Endodermal cell (in vitro differentiated cells): ENCODE results near the gene OR51D1. TPM values are rescaled to one million over a fixed set of nuclear protein-coding genes. Genes with fewer than 3 reads are reported as not detected.

Source experiments
- DNase-seq: peaks from one replicate; pipeline ENCODE4 v3.0.0-alpha.2; 2017
- H3K27ac ChIP-seq: 2 replicates; pipeline ENCODE4 v1.5.1; 2013; ENCODE audit warnings: mild to moderate bottlenecking, low read depth, low read length, moderate library complexity
- H3K27me3 ChIP-seq: 2 replicates; pipeline ENCODE4 v1.6.1; 2013; ENCODE audit warnings: mild to moderate bottlenecking, low read length, moderate library complexity; ENCODE audit not compliant: insufficient read depth, control insufficient read depth, poor library complexity, severe bottlenecking
- H3K36me3 ChIP-seq: 2 replicates; pipeline ENCODE4 v1.7.0; 2013; ENCODE audit warnings: mild to moderate bottlenecking, low read length, moderate library complexity; ENCODE audit not compliant: control insufficient read depth, insufficient read depth
- H3K4me1 ChIP-seq: one replicate; pipeline ENCODE4 v1.7.0; 2013; ENCODE audit warnings: low read length; ENCODE audit not compliant: control insufficient read depth, insufficient read depth
- H3K4me3 ChIP-seq: 2 replicates; pipeline ENCODE4 v1.5.1; 2013; ENCODE audit warnings: mild to moderate bottlenecking, low read length, moderate library complexity
- H3K9ac ChIP-seq: 2 replicates; pipeline ENCODE4 v1.6.1; 2013; ENCODE audit warnings: mild to moderate bottlenecking, low read length, moderate library complexity; ENCODE audit not compliant: poor library complexity, severe bottlenecking; ENCODE audit errors: extremely low read depth
- H3K9me3 ChIP-seq: 2 replicates; pipeline ENCODE4 v1.6.1; 2013; ENCODE audit warnings: mild to moderate bottlenecking, low read length, moderate library complexity; ENCODE audit not compliant: control insufficient read depth
- H3K27ac Mint-ChIP-seq: 2 replicates; pipeline ENCODE4 v1.8.0; 2020; ENCODE audit warnings: mixed read lengths
- H3K27me3 Mint-ChIP-seq: 2 replicates; pipeline ENCODE4 v1.8.0; 2021; ENCODE audit warnings: mild to moderate bottlenecking, mixed read lengths; ENCODE audit not compliant: insufficient read depth
- H3K36me3 Mint-ChIP-seq: 2 replicates; pipeline ENCODE4 v1.8.0; 2020; ENCODE audit warnings: low read depth, mixed read lengths
- H3K4me1 Mint-ChIP-seq: 2 replicates; pipeline ENCODE4 v1.8.0; 2020; ENCODE audit warnings: mixed read lengths
- H3K4me3 Mint-ChIP-seq: 2 replicates; pipeline ENCODE4 v1.8.0; 2020; ENCODE audit warnings: mild to moderate bottlenecking, moderate library complexity, mixed read lengths
- H3K9me3 Mint-ChIP-seq: 2 replicates; pipeline ENCODE4 v1.8.0; 2020; ENCODE audit warnings: mild to moderate bottlenecking, mixed read lengths
- CTCF ChIP-seq: fragments of 200-600 bp; sonication (generic); conservative IDR thresholded peaks from 2 replicates; pipeline ENCODE4 v1.5.0; 2021; ENCODE audit warnings: antibody characterized with exemption, mild to moderate bottlenecking
- WGBS, 2 experiments: methylation state at CpG; one replicate each; pipeline versions ENCODE4 v1.1.5 to v1.1.7; 2013; ENCODE audit warnings: missing lambda C conversion rate in 2 of 2, mixed read lengths in 1 of 2; ENCODE audit not compliant: insufficient coverage in 1 of 2, insufficient read length in 1 of 2; 5-methylcytosine and 5-hydroxymethylcytosine counted together
- long read RNA-seq, 4 experiments: library from polyadenylated mRNA in 2 of 4; library from RNA in 1 of 4; library from capped mRNA in 1 of 4; stranded (forward) in 3 of 4; unstranded in 1 of 4; transcript quantifications; one replicate each; pipeline ENCODE4 v2.0.0, GENCODE V29; 2020 to 2021; ENCODE audit warnings: inconsistent platforms in 1 of 4
- polyA plus RNA-seq, 2 experiments: library from polyadenylated mRNA; stranded (reverse); fragments of 50-300 nt; gene quantifications; one replicate each; pipeline ENCODE4 v1.2.3, GENCODE V29; 2013
- total RNA-seq, 2 donors: library from RNA; stranded (reverse); fragmentation: NEBNext Ultra II Directional in 1 of 2; extraction: Animal tissue kit (Norgen Biotek cat#: 25700) in 1 of 2; gene quantifications; 2 replicates in 1 of 2; 3 replicates in 1 of 2; pipeline ENCODE4 v1.2.1, GENCODE V29; 2021

OR51D1 gene
- total RNA-seq = not detected
- not detected for polyA plus RNA-seq (2013, experiment 1 of 2)
- polyA plus RNA-seq (2013, experiment 2 of 2) = not detected
- long read RNA-seq, experiment 1 = 0 reads
- long read RNA-seq, experiment 2 = 0 reads
- long read RNA-seq, experiment 3 = 0 reads
- long read RNA-seq, experiment 4 = 0 reads

GRCh38 chr11:4636962-4637661, at the start of gene OR51D1:
Gene OR51D1 (plus strand): TSS chr11:4637477. CDS start chr11:4639791, 2,314 bp downstream.
- DNase-seq = peak; percentile 94
- Histone ChIP-seq H3K9ac (no peak within 1 kb of the TSS), H3K27me3 (peaks cover 34% of the 10 kb centered on the region), H3K27ac (no peak within 1 kb of the TSS), H3K4me1 (no peaks in the 10 kb centered on the region), H3K4me3 (no peak within 1 kb of the TSS), H3K9me3 (no peaks in the 10 kb centered on the region), H3K36me3 (no peaks in the 10 kb centered on the region)
- 45 to 93% methylated on average over 4 to 21 of the region's 21 CpGs for WGBS, 2 experiments
- Mint-ChIP-seq H3K27ac (no peak within 1 kb of the TSS), H3K4me1 (no peaks in the 10 kb centered on the region), H3K4me3 (no peak within 1 kb of the TSS), H3K36me3 (no peaks in the 10 kb centered on the region), H3K27me3 (peaks cover 6% of the 10 kb centered on the region), H3K9me3 (peaks cover 3% of the 10 kb centered on the region)
- TF ChIP-seq CTCF = peak; percentile 95

GRCh38 chr11:4589017-4589416, 48.3 kb upstream of the OR51D1 start:
- H3K27me3 Mint-ChIP-seq = peaks cover 13% of the 10 kb centered on the region
- peaks cover 16% of the 10 kb centered on the region for H3K27me3 ChIP-seq
- H3K27ac Mint-ChIP-seq = no peak overlapping the region
- no peak overlapping the region for H3K9ac ChIP-seq
- H3K9me3 Mint-ChIP-seq = no peaks in the 10 kb centered on the region
- no peaks in the 10 kb centered on the region for H3K9me3 ChIP-seq
- H3K4me3 ChIP-seq = no peak overlapping the region
- DNase-seq = no peak
- 84 to 95% methylated on average over 3 of the region's 3 CpGs for whole genome bisulfite sequencing, 2 experiments
- H3K36me3 ChIP-seq = no peaks in the 10 kb centered on the region
- no peaks in the 10 kb centered on the region for H3K36me3 Mint-ChIP-seq
- H3K4me3 Mint-ChIP-seq = no peak overlapping the region
- TF ChIP-seq CTCF = no peak
- H3K4me1 Mint-ChIP-seq = no peaks in the 10 kb centered on the region
- H3K27ac ChIP-seq = no peak overlapping the region
- H3K4me1 ChIP-seq = no peaks in the 10 kb centered on the region

GRCh38 chr11:4593739-4594138, 43.5 kb upstream of the OR51D1 start, which contains the start of gene OR52I1:
Gene OR52I1 (plus strand): TSS chr11:4594039. CDS start chr11:4594039, 0 bp downstream.
- H3K4me3 ChIP-seq = no peak within 1 kb of the TSS
- Mint-ChIP-seq H3K4me1 (no peaks in the 10 kb centered on the region), H3K27me3 (peaks cover 3% of the 10 kb centered on the region), H3K9me3 (no peaks in the 10 kb centered on the region), H3K4me3 (no peak within 1 kb of the TSS), H3K27ac (no peak within 1 kb of the TSS), H3K36me3 (peaks cover 14% of the 10 kb centered on the region)
- H3K27ac ChIP-seq = no peak within 1 kb of the TSS
- no peaks in the 10 kb centered on the region for H3K4me1 ChIP-seq
- H3K9ac ChIP-seq = no peak within 1 kb of the TSS
- 82 to 85% methylated on average over 1 of the region's 1 CpG for WGBS, 2 experiments
- TF ChIP-seq CTCF = no peak
- H3K36me3 ChIP-seq = peaks cover 2% of the 10 kb centered on the region
- DNase-seq = no peak
- H3K9me3 ChIP-seq = no peaks in the 10 kb centered on the region
- no peaks in the 10 kb centered on the region for H3K27me3 ChIP-seq
